ENCODE measurements around the gene SCGB3A2. TPM values are rescaled to one million over a fixed set of nuclear protein-coding genes. Genes with fewer than 3 reads are reported as not detected.
A peak's percentile ranks its signal among the peaks of the same experiment; 100 is the strongest.

SCGB3A2 gene
- total RNA-seq, 1 donor from 2014 or later, result 1.4 TPM

- peaks cover 4% of the 10 kb centered on the region for H3K4me1 Mint-ChIP-seq (ENCODE audit: unreplicated experiment)
- TF ChIP-seq CTCF (IDR thresholded peaks at IDR 0.05; ENCODE audit: unreplicated experiment), result no peak
Observed at GRCh38 chr5:147855774-147856069, 22.8 kb upstream of the SCGB3A2 start.

GRCh38 chr5:147856801-147857200 lies 21.7 kb upstream of the SCGB3A2 start:
- no peaks in the 10 kb centered on the region for H3K27me3 Mint-ChIP-seq (ENCODE audit: unreplicated experiment)
- H3K36me3 Mint-ChIP-seq (ENCODE audit: low read depth, unreplicated experiment), result no peaks in the 10 kb centered on the region
- H3K4me1 Mint-ChIP-seq (ENCODE audit: unreplicated experiment), result peaks cover 4% of the 10 kb centered on the region
- no peak overlapping the region for H3K4me3 Mint-ChIP-seq (ENCODE audit: unreplicated experiment)
- no peak for TF ChIP-seq CTCF (IDR thresholded peaks at IDR 0.05; ENCODE audit: unreplicated experiment)
- DNase-seq (ENCODE audit: low spot score), result no peak
- no peaks in the 10 kb centered on the region for H3K9me3 Mint-ChIP-seq (ENCODE audit: unreplicated experiment)
- H3K27ac Mint-ChIP-seq (ENCODE audit: unreplicated experiment), result no peak overlapping the region

More at GRCh38 chr5:147855774-147856069, 22.8 kb upstream of the SCGB3A2 start:
- no peak overlapping the region for H3K27ac Mint-ChIP-seq (ENCODE audit: unreplicated experiment)
- no peak overlapping the region for H3K4me3 Mint-ChIP-seq (ENCODE audit: unreplicated experiment)
- H3K9me3 Mint-ChIP-seq (ENCODE audit: unreplicated experiment), result no peaks in the 10 kb centered on the region
- no peaks in the 10 kb centered on the region for H3K36me3 Mint-ChIP-seq (ENCODE audit: low read depth, unreplicated experiment)
- no peak for DNase-seq (ENCODE audit: low spot score)
- no peaks in the 10 kb centered on the region for H3K27me3 Mint-ChIP-seq (ENCODE audit: unreplicated experiment)

GRCh38 chr5:147857302-147858129 lies 21.0 kb upstream of the SCGB3A2 start:
- Mint-ChIP-seq H3K9me3 (ENCODE audit: unreplicated experiment) (no peaks in the 10 kb centered on the region), H3K27ac (ENCODE audit: unreplicated experiment) (no peak overlapping the region), H3K4me3 (ENCODE audit: unreplicated experiment) (no peak overlapping the region), H3K27me3 (ENCODE audit: unreplicated experiment) (no peaks in the 10 kb centered on the region), H3K36me3 (ENCODE audit: low read depth, unreplicated experiment) (no peaks in the 10 kb centered on the region), H3K4me1 (ENCODE audit: unreplicated experiment) (peaks cover 4% of the 10 kb centered on the region)
- DNase-seq (ENCODE audit: low spot score), result peak; percentile 65
- TF ChIP-seq CTCF (IDR thresholded peaks at IDR 0.05; ENCODE audit: unreplicated experiment), result peak; percentile 80

GRCh38 chr5:147858565-147858964 lies 19.9 kb upstream of the SCGB3A2 start:
- Mint-ChIP-seq H3K27ac (ENCODE audit: unreplicated experiment) (no peak overlapping the region), H3K27me3 (ENCODE audit: unreplicated experiment) (no peaks in the 10 kb centered on the region), H3K36me3 (ENCODE audit: low read depth, unreplicated experiment) (no peaks in the 10 kb centered on the region), H3K4me1 (ENCODE audit: unreplicated experiment) (peaks cover 2% of the 10 kb centered on the region), H3K9me3 (ENCODE audit: unreplicated experiment) (no peaks in the 10 kb centered on the region), H3K4me3 (ENCODE audit: unreplicated experiment) (no peak overlapping the region)
- no peak for TF ChIP-seq CTCF (IDR thresholded peaks at IDR 0.05; ENCODE audit: unreplicated experiment)
- DNase-seq (ENCODE audit: low spot score), result no peak

GRCh38 chr5:147859962-147860640 lies 18.4 kb upstream of the SCGB3A2 start:
- Mint-ChIP-seq H3K27me3 (ENCODE audit: unreplicated experiment) (no peaks in the 10 kb centered on the region), H3K4me1 (ENCODE audit: unreplicated experiment) (no peaks in the 10 kb centered on the region), H3K36me3 (ENCODE audit: low read depth, unreplicated experiment) (no peaks in the 10 kb centered on the region), H3K27ac (ENCODE audit: unreplicated experiment) (no peak overlapping the region), H3K4me3 (ENCODE audit: unreplicated experiment) (no peak overlapping the region), H3K9me3 (ENCODE audit: unreplicated experiment) (no peaks in the 10 kb centered on the region)
- no peak for TF ChIP-seq CTCF (IDR thresholded peaks at IDR 0.05; ENCODE audit: unreplicated experiment)
- no peak for DNase-seq (ENCODE audit: low spot score)
